ENCODE data around the gene ABCC9. TPM values are rescaled to one million over a fixed set of nuclear protein-coding genes. Genes with fewer than 3 reads are reported as not detected.

Gene ABCC9
- total and polyA plus RNA-seq, 2 donors (not counting 3 experiments of a cell fraction or from before 2014, with no cell fraction given): under 0.01 TPM; not detected in 1

- Histone ChIP-seq H3K9me3 (replicated peaks; ENCODE audit: control insufficient read depth, insufficient read depth, low read length) (no peaks in the 10 kb centered on the region), H3K9ac (replicated peaks; ENCODE audit: extremely low read depth, insufficient read depth, low read length) (no peak overlapping the region), H3K4me1 (ENCODE audit: control insufficient read depth, extremely low read depth, insufficient read depth, low read length) (no peaks in the 10 kb centered on the region), H3K4me2 (ENCODE audit: insufficient read depth, low read length) (no peak overlapping the region), H3K27me3 (ENCODE audit: control insufficient read depth in 2 of 2, insufficient read depth in 2 of 2, low read length in 2 of 2) (no peaks in the 10 kb centered on the region), H3K9me1 (replicated peaks; ENCODE audit: control insufficient read depth, extremely low read depth, insufficient read depth, low read length) (no peaks in the 10 kb centered on the region), H4K20me1 (replicated peaks; ENCODE audit: control insufficient read depth, extremely low read depth, insufficient read depth, low read length) (no peaks in the 10 kb centered on the region), H2AFZ (ENCODE audit: low read depth, low read length) (no peak overlapping the region), H3K36me3 (ENCODE audit: control insufficient read depth in 2 of 2, extremely low read depth in 1 of 2, insufficient read depth in 2 of 2, low read length in 2 of 2) (no peaks in the 10 kb centered on the region), H3K79me2 (ENCODE audit: control insufficient read depth, insufficient read depth, low read length) (no peaks in the 10 kb centered on the region), H3K27ac (ENCODE audit: insufficient read depth, low read depth, low read length) (no peak overlapping the region), H3K4me3 (replicated peaks in 1 of 3; ENCODE audit: insufficient read depth in 1 of 3, low read depth in 1 of 3, low read length in 3 of 3) (no peak overlapping the region)
- ChIA-PET POLR2A (no interaction called here), CTCF (no interaction called here)
- FAIRE-seq (no peak), DNase-seq (ENCODE audit: low read depth, low spot score) (no peak)
- intact Hi-C loops (cut with micrococcal nuclease): no loop called here
- TF ChIP-seq JUN (IDR thresholded peaks at IDR 0.05; ENCODE audit: borderline replicate concordance, insufficient read depth, insufficient read length, low read depth) (no peak), GATA2 (IDR thresholded peaks at IDR 0.05; ENCODE audit: insufficient read depth, insufficient read length, low read depth, low read length) (no peak), MAX (IDR thresholded peaks at IDR 0.05; ENCODE audit: insufficient read depth, insufficient read length) (no peak), CTCF (IDR thresholded peaks at IDR 0.05; ENCODE audit: extremely low read depth in 1 of 2, insufficient read depth in 1 of 2, low read depth in 1 of 2, low read length in 2 of 2) (no peak), POLR2A (IDR thresholded peaks at IDR 0.05; ENCODE audit: low read depth, low read length) (no peak), EZH2 (IDR thresholded peaks at IDR 0.05; ENCODE audit: borderline replicate concordance, low read depth, low read length, severe bottlenecking) (no peak), POLR2AphosphoS5 (IDR thresholded peaks at IDR 0.05; ENCODE audit: insufficient read depth, low read depth, low read length) (no peak), MYC (IDR thresholded peaks at IDR 0.05; ENCODE audit: low read depth, low read length) (no peak), FOS (IDR thresholded peaks at IDR 0.05; ENCODE audit: borderline replicate concordance, insufficient read depth, low read length) (no peak)
- no TSS peak for BruUV-seq (replicated peaks)
- dilution Hi-C loops (cut with MboI; ENCODE audit: extremely low pct_ligation_motif_present, low sequenced_read_pairs): no loop called here
Measured at GRCh38 chr12:21879312-21879711, 61.9 kb downstream of the ABCC9 start.
